Measurements from ENCODE around the gene MAGEF1.

MAGEF1 gene

GRCh38 chr3:184719709-184720108 is 7.8 kb upstream of the MAGEF1 start:
- DNase-seq = no peak

GRCh38 chr3:184718431-184718830 is 6.6 kb upstream of the MAGEF1 start:
- DNase-seq = no peak

- DNase-seq = no peak
These were observed 5.6 kb upstream of the MAGEF1 start for GRCh38 chr3:184717399-184717983.

GRCh38 chr3:184716622-184717398 is 4.9 kb upstream of the MAGEF1 start:
- no peak for DNase-seq

GRCh38 chr3:184715943-184716621 is 4.2 kb upstream of the MAGEF1 start:
- DNase-seq = no peak

- no peak for DNase-seq
These were observed 1.7 kb upstream of the MAGEF1 start for GRCh38 chr3:184713521-184713920.

DNA sequence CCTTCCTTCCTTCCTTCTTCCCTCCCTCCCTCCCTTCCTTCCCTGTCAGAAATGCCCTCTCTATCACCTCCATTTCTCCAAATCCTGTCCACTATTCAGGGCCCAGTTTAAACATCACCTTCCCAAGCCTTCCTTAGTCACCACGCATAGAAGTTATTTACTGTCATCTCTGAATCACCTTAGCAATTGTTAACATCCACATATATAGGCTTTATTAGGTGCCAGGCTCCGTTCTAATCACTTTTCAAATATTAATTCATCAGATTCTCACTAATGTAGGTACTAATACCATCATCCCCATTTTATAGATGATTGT is 1.1 kb upstream of the MAGEF1 start:
- no peak for DNase-seq

- DNase-seq = peak; percentile 30 to 43
These were observed 580 bp upstream of the MAGEF1 start for GRCh38 chr3:184712248-184713039.

DNA sequence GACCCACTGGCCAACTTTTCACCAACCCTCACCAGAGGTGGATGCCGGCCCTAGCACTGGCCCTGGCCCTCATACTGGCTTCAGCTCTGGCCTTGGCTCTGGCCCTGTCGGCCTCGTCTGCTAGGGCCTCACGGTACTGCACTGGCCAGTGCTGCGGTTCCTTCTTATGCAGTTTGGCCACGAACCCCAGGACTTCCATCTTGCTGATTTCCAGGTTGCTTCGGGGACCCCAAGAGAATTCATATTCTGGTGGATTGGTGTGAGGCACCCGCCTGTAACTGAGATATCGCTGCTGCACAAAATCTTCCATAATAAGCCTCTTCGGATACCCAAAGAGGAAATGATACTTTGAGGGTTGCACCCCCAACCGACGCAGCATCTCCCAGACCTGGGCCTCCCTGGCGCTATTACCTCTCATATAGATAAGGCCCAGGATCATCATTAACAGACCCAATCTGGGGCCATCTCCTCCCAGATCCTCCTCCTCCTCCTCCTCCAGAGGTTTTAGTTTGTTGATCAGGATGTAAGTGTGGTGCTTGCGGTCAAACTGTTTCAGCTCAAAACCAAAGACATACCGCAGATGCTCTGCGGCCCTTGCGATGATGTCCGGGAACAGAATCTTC is 883 bp downstream of the MAGEF1 start:
- DNase-seq = peak in 1 of 2 donors; percentile 22

GRCh38 chr3:184703657-184704056 is 8.2 kb downstream of the MAGEF1 start:
- no peak for DNase-seq

DNA sequence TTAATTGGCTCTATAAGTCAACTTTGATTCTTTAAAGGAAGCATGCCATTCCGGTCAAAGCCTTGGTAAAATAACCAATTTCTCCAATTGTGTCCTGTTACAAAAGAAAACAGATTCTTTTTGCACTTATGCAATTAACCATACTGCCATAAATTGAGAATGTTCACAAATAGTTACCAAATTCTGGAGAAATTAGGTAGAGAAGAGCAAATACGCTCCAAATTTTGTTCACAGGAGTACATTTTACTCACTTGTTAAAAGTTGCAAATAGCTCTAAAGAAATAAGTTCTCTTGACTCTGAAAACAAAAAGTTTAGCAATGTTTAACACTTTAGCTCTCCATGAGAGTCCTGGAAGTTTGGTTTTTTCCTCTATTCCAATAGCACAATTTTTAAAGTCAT is 11.1 kb downstream of the MAGEF1 start:
- no peak for DNase-seq

DNA sequence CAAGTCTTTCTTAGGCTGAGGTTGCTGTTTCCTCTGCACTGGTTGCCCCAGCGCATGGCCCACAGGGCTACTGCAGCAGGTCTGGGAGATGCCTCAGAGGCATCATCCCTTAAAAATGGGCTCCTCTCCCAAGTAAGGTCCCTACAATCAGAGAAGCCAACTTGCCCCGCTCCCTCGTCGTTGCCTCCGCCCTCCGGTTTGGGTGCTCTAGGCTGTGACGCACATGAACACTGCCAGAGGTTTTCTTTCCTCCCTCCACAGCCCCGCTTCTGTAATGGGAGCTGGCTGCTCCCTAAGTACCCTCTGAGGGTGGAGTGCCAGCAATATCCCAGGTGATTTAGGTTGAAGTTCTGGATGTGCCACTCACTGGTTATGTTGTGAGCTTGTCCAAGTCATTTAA is 14.0 kb downstream of the MAGEF1 start:
- no peak for DNase-seq

GRCh38 chr3:184696697-184697096 is 15.2 kb downstream of the MAGEF1 start:
- no peak for DNase-seq

GRCh38 chr3:184694716-184695115 is 17.1 kb downstream of the MAGEF1 start:
- no peak for DNase-seq

DNA sequence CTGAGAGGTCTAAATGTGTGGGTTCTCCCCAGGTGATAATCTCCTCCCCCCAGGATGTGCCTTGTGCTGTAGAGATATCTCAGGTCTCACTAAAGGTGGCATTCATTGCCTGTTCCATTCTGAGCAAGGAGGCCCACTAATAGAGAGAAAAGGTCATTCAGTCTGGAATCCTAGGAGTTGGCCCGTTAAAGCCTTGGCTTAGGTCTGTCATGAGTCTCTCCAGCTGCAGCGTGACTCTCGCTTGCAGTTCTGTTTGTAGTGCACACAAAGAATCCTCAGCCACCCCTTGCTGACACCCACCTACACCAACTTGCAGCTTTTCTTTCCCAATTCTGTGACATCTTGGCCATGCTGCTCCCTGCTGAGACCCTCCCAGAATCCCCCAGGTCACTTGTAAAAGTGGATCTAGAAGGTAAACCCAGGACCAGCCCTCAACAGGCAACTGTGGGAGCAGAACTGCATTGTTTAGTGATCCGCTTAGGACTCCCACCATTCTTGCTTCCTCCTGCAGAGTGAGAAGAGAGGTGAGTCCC is 17.7 kb downstream of the MAGEF1 start:
- no peak for DNase-seq

GRCh38 chr3:184693011-184693975 is 18.6 kb downstream of the MAGEF1 start:
- DNase-seq = no peak

- DNase-seq = no peak
These were observed 20.2 kb downstream of the MAGEF1 start for GRCh38 chr3:184691397-184692231.

GRCh38 chr3:184690192-184690883 is 21.5 kb downstream of the MAGEF1 start:
- no peak for DNase-seq

DNA sequence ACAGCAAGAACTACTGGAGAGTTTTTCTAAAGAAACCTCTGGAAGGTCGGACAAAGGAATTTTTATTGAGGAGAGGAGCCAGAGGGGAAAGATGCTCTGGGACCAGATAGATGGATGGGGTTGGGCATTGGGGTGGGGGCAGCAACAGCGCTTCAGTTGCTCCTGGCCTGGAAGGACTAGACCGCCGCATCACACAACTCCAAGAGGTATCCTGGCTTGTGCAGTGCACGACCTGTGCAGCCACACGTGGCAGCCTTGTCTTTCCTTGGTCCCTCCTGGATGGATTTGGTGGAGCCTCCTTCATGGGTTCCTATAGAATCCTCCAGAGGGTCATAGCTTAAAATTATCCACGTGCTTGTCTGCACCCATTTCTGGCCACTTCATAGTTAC is 23.0 kb downstream of the MAGEF1 start:
- no peak for DNase-seq

All from bone marrow (tissue), 2 donors.